BLaER1 treated with 17β-estradiol and CSF1 and Interleukin-3, amounts not matched to agents 10 nM and 100 nM (cell line): ENCODE data around the gene BCAS3.
"Not testable (repeated sequence)": the region's sequence is repeated elsewhere in the genome, so short reads cannot be mapped to it uniquely, and the experiment has no call there.

ENCODE experiments used
- H3K27ac ChIP-seq, 11 experiments: shearing (Covaris generic); formaldehyde crosslinking; 2 replicates each; pipeline ENCODE4 v1.8.1; 2022
- H3K27me3 ChIP-seq, 11 experiments: shearing (Covaris generic); formaldehyde crosslinking; 2 replicates each; pipeline ENCODE4 v1.8.1; 2022
- H3K36me3 ChIP-seq, 11 experiments: shearing (Covaris generic); formaldehyde crosslinking; 2 replicates each; pipeline ENCODE4 v1.8.1; 2022
- H3K4me1 ChIP-seq, 10 experiments: shearing (Covaris generic); formaldehyde crosslinking; 2 replicates each; pipeline ENCODE4 v1.8.1; 2022
- H3K4me2 ChIP-seq, 11 experiments: shearing (Covaris generic); formaldehyde crosslinking; 2 replicates each; pipeline ENCODE4 v1.8.1; 2022
- H3K4me3 ChIP-seq, 10 experiments: shearing (Covaris generic); formaldehyde crosslinking; 2 replicates each; pipeline ENCODE4 v1.8.1; 2022
- H3K9ac ChIP-seq, 11 experiments: shearing (Covaris generic); formaldehyde crosslinking; 2 replicates each; pipeline ENCODE4 v1.8.1; 2022
- H3K9me3 ChIP-seq, 11 experiments: shearing (Covaris generic); formaldehyde crosslinking; replicated peaks in 1 of 11; 2 replicates each; pipeline ENCODE4 v1.8.1; 2022
- H4K20me1 ChIP-seq, 11 experiments: shearing (Covaris generic); formaldehyde crosslinking; 2 replicates each; pipeline ENCODE4 v1.8.1; 2022
- Cebpa-rat ChIP-seq, 11 experiments: shearing (Covaris generic); IDR thresholded peaks; 2 replicates each; pipeline ENCODE4 v1.8.1; 2022

BCAS3 gene

DNA sequence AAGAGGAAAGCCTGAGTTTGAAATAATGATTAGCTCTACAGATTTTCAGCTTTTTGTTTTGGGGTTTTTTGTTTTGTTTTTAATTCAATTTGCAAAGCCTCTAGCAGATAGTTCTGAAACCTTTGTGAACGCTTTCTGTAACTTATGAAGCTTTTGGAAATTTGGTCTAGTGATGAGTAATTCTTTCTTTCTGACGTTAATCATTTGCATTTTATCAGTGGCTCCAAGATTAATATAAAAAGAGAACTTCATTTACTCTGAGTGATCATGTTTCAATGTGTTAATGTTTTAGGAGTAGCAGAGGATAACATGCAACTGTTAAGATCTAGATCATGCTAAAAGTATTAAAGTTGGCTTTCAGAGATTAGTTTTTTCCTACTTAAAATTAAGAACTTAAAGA, 561.7 kb downstream of the BCAS3 start:
- TF ChIP-seq Cebpa-rat (IDR thresholded peaks at IDR 0.05) = no peak
- Histone ChIP-seq H4K20me1 (no peaks in the 10 kb centered on the region), H3K4me3 (no peak overlapping the region), H3K27me3 (no peaks in the 10 kb centered on the region), H3K27ac (no peak overlapping the region), H3K36me3 (peaks cover 0 to 5% (median 0%) of the 10 kb centered on the region in 11 experiments; a peak in 2 of 22 replicates), H3K4me1 (peaks cover 0 to 11% (median 7%) of the 10 kb centered on the region in 10 experiments; a peak in 14 of 20 replicates), H3K9me3 (peaks cover 9 to 32% (median 18%) of the 10 kb centered on the region in 11 experiments), H3K4me2 (peak overlapping the region in 2 of 11 experiments; percentile 9 to 43; a peak in 2 of 22 replicates), H3K9ac (no peak overlapping the region)

DNA sequence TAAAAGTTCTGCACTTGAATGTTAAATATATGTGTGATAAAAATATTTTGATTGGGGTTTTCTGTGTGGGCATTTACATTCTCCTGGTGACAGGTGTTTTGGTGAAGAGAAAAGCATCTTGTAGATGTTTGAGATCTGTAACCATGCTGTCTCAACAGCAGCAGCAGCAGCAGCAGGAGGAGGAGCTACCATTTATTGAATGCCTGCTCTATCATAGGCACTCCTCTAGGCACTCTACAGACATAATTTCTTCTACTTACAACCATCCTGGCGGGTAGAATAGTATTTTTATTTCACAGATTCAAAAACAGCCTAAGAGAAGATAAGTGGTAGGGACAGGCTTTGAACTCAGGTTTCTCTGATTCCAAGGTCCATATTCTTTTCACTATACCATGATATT, 562.3 kb downstream of the BCAS3 start:
- H3K4me3 ChIP-seq = no peak overlapping the region
- H3K9me3 ChIP-seq = peaks cover 13 to 38% (median 20%) of the 10 kb centered on the region in 11 experiments
- peaks cover 0 to 5% (median 0%) of the 10 kb centered on the region in 11 experiments; a peak in 2 of 22 replicates for H3K36me3 ChIP-seq
- peaks cover 3 to 11% (median 8%) of the 10 kb centered on the region in 10 experiments; a peak in 16 of 20 replicates for H3K4me1 ChIP-seq
- no peak for TF ChIP-seq Cebpa-rat (IDR thresholded peaks at IDR 0.05)
- no peak overlapping the region for H3K4me2 ChIP-seq
- H3K9ac ChIP-seq = no peak overlapping the region
- H4K20me1 ChIP-seq = no peaks in the 10 kb centered on the region
- H3K27ac ChIP-seq = no peak overlapping the region
- no peaks in the 10 kb centered on the region for H3K27me3 ChIP-seq

DNA sequence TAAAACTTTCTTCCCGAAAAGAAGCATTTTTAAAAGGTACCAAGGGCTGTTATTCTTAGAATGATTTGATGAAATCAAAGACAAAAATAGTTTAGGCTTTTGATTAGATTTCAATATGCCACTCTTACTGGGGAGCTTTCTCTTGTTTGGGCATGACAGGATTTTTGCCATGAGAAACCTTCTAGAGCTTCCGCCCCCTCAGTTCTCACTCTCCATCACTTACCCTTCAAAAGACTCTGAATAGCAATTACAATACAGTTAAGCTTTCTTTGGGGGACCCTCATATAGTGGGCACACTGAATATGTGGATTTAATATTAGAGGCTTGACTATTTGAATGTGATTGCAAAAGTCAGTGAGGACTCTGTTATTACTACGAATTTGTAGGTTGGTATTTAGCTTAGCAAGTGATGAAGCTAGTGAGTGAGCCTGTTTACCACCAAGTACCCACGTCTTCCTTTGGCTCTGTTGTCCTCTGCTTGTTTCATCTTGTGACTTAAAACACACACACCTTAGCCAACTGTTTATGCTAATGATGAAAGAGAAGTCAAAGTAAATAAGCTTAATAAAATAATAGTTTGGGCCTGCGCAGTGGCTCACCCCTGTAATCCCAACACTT, 563.3 kb downstream of the BCAS3 start:
- H3K27ac ChIP-seq = no peak overlapping the region
- H3K4me1 ChIP-seq = peaks cover 7 to 13% (median 10%) of the 10 kb centered on the region in 10 experiments; a peak in 16 of 20 replicates
- peaks cover 13 to 46% (median 24%) of the 10 kb centered on the region in 11 experiments for H3K9me3 ChIP-seq

DNA sequence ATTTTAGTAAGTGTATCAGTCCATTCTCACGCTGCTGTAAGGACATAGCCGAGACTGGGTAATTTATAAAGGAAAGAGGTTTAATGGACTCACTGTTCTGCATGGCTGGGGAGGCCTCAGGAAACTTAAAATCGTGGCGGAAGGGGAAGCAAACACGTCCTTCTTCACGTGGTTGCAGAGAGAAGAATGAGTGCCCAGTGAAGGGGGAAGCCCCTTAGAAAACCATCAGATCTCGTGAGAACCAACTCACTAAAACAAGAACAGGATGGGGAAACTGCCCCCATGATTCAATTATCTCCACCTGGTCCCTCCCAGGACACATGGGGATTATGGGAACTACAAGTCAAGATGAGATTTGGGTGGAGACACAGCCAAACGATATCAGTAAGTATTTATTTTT, 567.3 kb downstream of the BCAS3 start:
- H4K20me1 ChIP-seq, H3K27me3 ChIP-seq, H3K4me3 ChIP-seq, H3K9ac ChIP-seq, H3K36me3 ChIP-seq: not testable (repeated sequence)
- Histone ChIP-seq H3K4me1 (peaks cover 0 to 33% (median 8%) of the 10 kb centered on the region in 10 experiments; a peak in 15 of 20 replicates), H3K4me2 (peak overlapping the region in 7 of 11 experiments; percentile 4 to 46 (median 22); a peak in 7 of 22 replicates), H3K9me3 (peaks cover 0 to 31% (median 15%) of the 10 kb centered on the region in 11 experiments; a peak in 16 of 22 replicates), H3K27ac (0 out of 22 replicates have a peak overlapping the region, but pooled peaks of 1 of the 11 experiments have one; percentile 12)

More for the DNA sequence above, 563.3 kb downstream of the BCAS3 start:
- no peak for TF ChIP-seq Cebpa-rat (IDR thresholded peaks at IDR 0.05)
- Histone ChIP-seq H3K4me2 (no peak overlapping the region), H3K4me3 (no peak overlapping the region), H3K36me3 (peaks cover 0 to 5% (median 0%) of the 10 kb centered on the region in 11 experiments; a peak in 2 of 22 replicates), H3K27me3 (no peaks in the 10 kb centered on the region), H3K9ac (no peak overlapping the region), H4K20me1 (no peaks in the 10 kb centered on the region)

DNA sequence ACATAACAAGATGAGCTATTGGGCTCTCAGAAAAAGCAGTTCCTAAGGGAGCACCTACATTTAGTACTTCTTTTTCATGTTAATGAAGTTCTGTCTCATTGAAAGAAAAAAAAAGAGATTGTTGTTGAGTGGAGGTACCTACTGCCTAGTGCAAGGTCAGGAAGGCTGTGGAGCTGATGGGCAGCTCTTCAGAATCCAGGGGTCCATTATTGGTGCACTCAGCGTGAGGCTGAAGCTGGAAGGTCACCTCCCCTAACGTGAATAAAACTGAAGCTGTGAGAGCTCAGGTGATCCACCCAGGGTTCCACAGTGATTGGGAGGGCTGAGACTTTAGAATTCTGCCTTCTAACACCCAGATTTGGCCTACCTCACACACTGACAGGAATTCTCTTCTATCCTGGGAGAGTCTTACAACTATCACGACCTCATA, 568.1 kb downstream of the BCAS3 start:
- Histone ChIP-seq H3K4me3 (no peak overlapping the region), H3K36me3 (no peaks in the 10 kb centered on the region; a peak in 1 of 22 replicates), H4K20me1 (no peaks in the 10 kb centered on the region), H3K27ac (no peak overlapping the region), H3K4me1 (peaks cover 3 to 40% (median 15%) of the 10 kb centered on the region in 10 experiments), H3K27me3 (no peaks in the 10 kb centered on the region), H3K4me2 (no peak overlapping the region), H3K9me3 (peaks cover 0 to 31% (median 15%) of the 10 kb centered on the region in 11 experiments; a peak in 16 of 22 replicates), H3K9ac (no peak overlapping the region)
- no peak for TF ChIP-seq Cebpa-rat (IDR thresholded peaks at IDR 0.05)

DNA sequence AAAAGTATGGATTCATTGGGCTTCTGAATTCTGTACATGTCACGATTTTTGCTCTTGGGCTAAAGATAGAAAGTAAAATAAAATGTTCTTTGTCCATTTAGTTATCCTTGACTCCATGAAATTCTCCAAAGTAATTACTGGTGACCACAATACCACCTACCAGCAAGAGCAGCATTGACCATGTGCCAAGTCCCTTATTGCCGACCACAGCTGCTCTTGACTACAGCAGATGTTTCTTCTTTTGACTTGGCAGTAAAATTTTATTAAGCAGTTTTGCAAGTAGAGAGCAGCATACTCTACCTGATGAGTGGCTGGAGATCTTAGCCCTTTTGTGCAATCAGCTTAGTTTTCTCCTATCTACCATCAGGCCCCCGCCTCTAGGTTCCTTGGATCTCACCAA, 569.8 kb downstream of the BCAS3 start:
- H3K9ac ChIP-seq = no peak overlapping the region
- no peaks in the 10 kb centered on the region for H4K20me1 ChIP-seq
- H3K4me1 ChIP-seq = peaks cover 21 to 58% (median 32%) of the 10 kb centered on the region in 10 experiments
- TF ChIP-seq Cebpa-rat (IDR thresholded peaks at IDR 0.05) = no peak
- H3K4me3 ChIP-seq = no peak overlapping the region
- no peak overlapping the region for H3K27ac ChIP-seq
- H3K36me3 ChIP-seq = no peaks in the 10 kb centered on the region; a peak in 1 of 22 replicates
- H3K27me3 ChIP-seq = no peaks in the 10 kb centered on the region
- peaks cover 0 to 31% (median 15%) of the 10 kb centered on the region in 11 experiments; a peak in 16 of 22 replicates for H3K9me3 ChIP-seq
- H3K4me2 ChIP-seq = peak overlapping the region in 2 of 11 experiments; percentile 30 to 61; a peak in 2 of 22 replicates

DNA sequence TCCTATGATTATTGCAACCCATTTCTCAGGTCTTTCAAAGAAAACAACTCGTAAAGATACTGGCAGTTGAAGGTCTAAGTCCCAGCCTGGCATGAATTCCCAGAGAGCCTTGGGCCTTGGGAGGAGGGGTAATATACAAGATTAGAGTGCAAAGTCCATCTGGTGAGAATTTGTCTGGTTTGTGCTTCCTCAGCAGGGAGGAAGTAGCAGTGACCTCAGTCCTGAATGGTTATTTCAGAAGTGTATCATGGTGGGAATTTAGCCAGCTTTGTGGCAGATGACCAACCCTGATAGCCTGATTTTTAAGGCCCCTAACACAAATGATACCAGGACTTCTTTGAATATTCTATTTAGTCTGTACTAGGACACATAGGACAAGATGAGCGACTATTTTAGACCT, 570.7 kb downstream of the BCAS3 start:
- Histone ChIP-seq H3K9ac (no peak overlapping the region), H3K27ac (no peak overlapping the region; a peak in 1 of 22 replicates), H4K20me1 (no peaks in the 10 kb centered on the region), H3K27me3 (no peaks in the 10 kb centered on the region), H3K4me2 (peak overlapping the region in 4 of 11 experiments; percentile 4 to 61 (median 23); a peak in 4 of 22 replicates), H3K36me3 (no peaks in the 10 kb centered on the region; a peak in 1 of 22 replicates), H3K4me1 (peaks cover 29 to 65% (median 39%) of the 10 kb centered on the region in 10 experiments), H3K9me3 (peaks cover 0 to 24% (median 11%) of the 10 kb centered on the region in 11 experiments; a peak in 15 of 22 replicates), H3K4me3 (no peak overlapping the region)
- TF ChIP-seq Cebpa-rat (IDR thresholded peaks at IDR 0.05) = no peak

DNA sequence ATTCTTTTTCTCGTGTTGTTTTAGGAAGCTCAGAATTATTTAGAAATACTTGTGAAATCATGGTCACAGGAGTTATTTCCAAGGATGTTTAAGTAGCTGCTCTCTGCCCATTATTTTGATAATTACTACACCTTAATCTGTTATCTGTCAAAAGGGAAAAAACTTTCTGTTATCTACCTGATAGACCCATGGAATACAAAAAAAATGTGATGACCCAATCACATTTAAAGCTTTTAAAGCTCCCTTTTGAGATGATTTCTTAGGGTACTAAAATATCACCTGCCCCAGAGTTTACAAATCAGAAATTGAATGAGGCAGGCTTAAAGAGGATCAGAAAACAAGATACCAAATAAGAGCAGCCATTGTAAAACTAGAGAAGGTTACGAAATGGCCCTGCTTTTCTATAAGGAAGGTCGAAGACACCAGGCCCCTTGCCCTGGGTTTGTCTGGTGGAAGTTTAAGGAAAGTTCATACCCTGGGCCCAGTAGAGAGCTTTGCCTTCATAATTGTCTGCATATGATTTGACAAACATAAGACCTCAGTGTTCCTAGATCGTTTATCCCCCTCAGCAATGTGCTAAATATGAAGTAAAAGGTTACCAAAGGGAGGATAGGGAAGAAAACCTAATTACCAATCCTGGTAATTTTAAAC, 572.1 kb downstream of the BCAS3 start:
- H3K36me3 ChIP-seq = no peaks in the 10 kb centered on the region
- H3K4me2 ChIP-seq = peak overlapping the region in 8 of 11 experiments; percentile 5 to 81 (median 70); a peak in 7 of 22 replicates
- peaks cover 29 to 63% (median 38%) of the 10 kb centered on the region in 10 experiments for H3K4me1 ChIP-seq
- H3K9ac ChIP-seq = peak overlapping the region in 1 of 11 experiments; percentile 66; a peak in 2 of 22 replicates
- no peak overlapping the region for H3K4me3 ChIP-seq
- H3K9me3 ChIP-seq = peaks cover 0 to 13% (median 4%) of the 10 kb centered on the region in 11 experiments; a peak in 9 of 22 replicates
- H3K27me3 ChIP-seq = no peaks in the 10 kb centered on the region
- H3K27ac ChIP-seq = peak overlapping the region in 9 of 11 experiments; percentile 59 to 84 (median 70); a peak in 11 of 22 replicates
- H4K20me1 ChIP-seq = no peaks in the 10 kb centered on the region
- TF ChIP-seq Cebpa-rat (IDR thresholded peaks at IDR 0.05) = no peak
